HUES48 (cell line): ENCODE measurements around the gene EFCAB7.

ENCODE experiments used
- H3K27ac ChIP-seq: one replicate; pipeline ENCODE4 v1.7.0; 2013; ENCODE audit warnings: low read depth, low read length, inconsistent platforms
- H3K27me3 ChIP-seq: 2 replicates; pipeline ENCODE4 v1.6.1; 2013; ENCODE audit warnings: mild to moderate bottlenecking, low read length; ENCODE audit not compliant: control insufficient read depth, insufficient read depth
- H3K36me3 ChIP-seq: 2 replicates; pipeline ENCODE4 v1.6.1; 2013; ENCODE audit warnings: low read length; ENCODE audit not compliant: control insufficient read depth, insufficient read depth
- H3K4me1 ChIP-seq: 2 replicates; pipeline ENCODE4 v1.6.1; 2013; ENCODE audit warnings: mild to moderate bottlenecking, low read length; ENCODE audit not compliant: control insufficient read depth, insufficient read depth
- H3K4me3 ChIP-seq: 2 replicates; pipeline ENCODE4 v1.5.1; 2013; ENCODE audit warnings: mild to moderate bottlenecking, low read depth, low read length
- H3K9ac ChIP-seq: 2 replicates; pipeline ENCODE4 v1.6.1; 2013; ENCODE audit warnings: mild to moderate bottlenecking, low read depth, low read length, moderate library complexity
- H3K9me3 ChIP-seq: 2 replicates; pipeline ENCODE4 v1.6.1; 2013; ENCODE audit warnings: low read length; ENCODE audit not compliant: control insufficient read depth, insufficient read depth

EFCAB7 gene

GRCh38 chr1:63590166-63590560 is 66.8 kb downstream of the EFCAB7 start:
- Histone ChIP-seq H3K36me3 (no peaks in the 10 kb centered on the region), H3K9ac (no peak overlapping the region), H3K27me3 (peaks cover 11% of the 10 kb centered on the region; the same call in 1 of the 2 replicates), H3K4me3 (no peak overlapping the region), H3K9me3 (no peaks in the 10 kb centered on the region), H3K4me1 (peaks cover 7% of the 10 kb centered on the region), H3K27ac (no peak overlapping the region)

DNA sequence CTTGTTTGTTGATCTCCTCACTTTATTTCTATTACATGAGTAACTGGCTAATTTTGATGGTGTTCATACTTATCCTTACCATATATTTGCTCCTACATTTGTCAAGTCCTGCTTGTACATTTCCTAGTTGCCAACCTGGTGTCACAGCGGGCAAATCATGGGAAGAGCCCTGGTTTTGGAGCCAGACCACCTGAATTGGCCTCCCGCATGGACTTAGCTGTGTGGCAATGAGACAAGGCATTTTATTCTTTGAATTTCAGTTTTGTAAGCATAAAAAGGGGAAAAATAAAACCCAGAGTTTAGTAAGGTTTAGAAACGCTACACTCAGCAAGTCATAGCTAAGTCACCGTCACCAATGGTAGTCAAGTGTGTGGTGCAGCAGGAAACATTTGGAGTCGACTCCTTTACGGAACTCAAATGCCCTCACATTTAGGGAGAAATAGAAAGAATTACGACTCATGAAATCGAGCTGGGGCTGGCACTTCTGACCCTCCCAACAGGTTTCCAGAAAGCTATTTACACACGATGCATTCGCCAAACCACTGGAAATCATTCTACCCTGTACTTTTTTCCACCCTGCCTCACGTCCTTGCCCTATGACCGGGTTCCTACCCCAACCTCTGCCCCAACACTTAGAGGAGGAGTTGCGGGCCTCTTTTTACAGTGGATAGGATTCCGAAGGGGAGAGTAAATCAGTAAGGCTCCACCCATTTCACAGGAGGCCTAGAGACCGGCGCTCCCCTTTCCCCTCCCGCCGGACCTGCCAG is 69.4 kb downstream of the EFCAB7 start:
- Histone ChIP-seq H3K27me3 (peaks cover 11% of the 10 kb centered on the region; the same call in 1 of the 2 replicates), H3K9ac (no peak overlapping the region), H3K36me3 (no peaks in the 10 kb centered on the region), H3K4me1 (peaks cover 7% of the 10 kb centered on the region), H3K4me3 (peak overlapping the region; percentile 84), H3K27ac (no peak overlapping the region), H3K9me3 (no peaks in the 10 kb centered on the region)

DNA sequence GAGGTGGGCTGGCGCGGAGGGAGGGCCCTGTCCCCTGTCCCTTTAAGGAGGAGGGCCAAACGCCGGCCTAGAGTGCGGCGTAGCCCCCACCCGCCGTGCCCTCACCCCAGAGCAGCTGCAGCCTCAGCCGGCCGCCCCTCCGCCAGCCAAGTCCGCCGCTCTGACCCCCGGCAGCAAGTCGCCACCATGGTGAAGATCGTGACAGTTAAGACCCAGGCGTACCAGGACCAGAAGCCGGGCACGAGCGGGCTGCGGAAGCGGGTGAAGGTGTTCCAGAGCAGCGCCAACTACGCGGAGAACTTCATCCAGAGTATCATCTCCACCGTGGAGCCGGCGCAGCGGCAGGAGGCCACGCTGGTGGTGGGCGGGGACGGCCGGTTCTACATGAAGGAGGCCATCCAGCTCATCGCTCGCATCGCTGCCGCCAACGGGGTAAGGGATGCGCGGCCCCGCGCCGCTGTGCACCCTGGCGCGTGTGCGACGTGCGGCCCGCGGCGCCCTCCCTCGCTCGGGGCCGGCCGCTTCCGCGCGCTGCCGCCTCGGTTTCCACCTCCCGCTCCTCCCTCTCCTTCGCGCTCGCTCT is 70.1 kb downstream of the EFCAB7 start, which contains the start of gene PGM1:
Gene PGM1 (plus strand): TSS at position 109 of the 583 bp plus-strand sequence. CDS start 78 bp downstream, at position 187.
- H3K36me3 ChIP-seq = no peaks in the 10 kb centered on the region
- H3K9me3 ChIP-seq = no peaks in the 10 kb centered on the region
- H3K9ac ChIP-seq = peak within 1 kb of the TSS; percentile 54
- H3K4me1 ChIP-seq = peaks cover 7% of the 10 kb centered on the region
- peak within 1 kb of the TSS; percentile 65 for H3K27ac ChIP-seq
- H3K27me3 ChIP-seq = peaks cover 11% of the 10 kb centered on the region; the same call in 1 of the 2 replicates
- peak within 1 kb of the TSS; percentile 84 for H3K4me3 ChIP-seq

GRCh38 chr1:63593886-63594605 is 70.7 kb downstream of the EFCAB7 start:
- Histone ChIP-seq H3K9ac (peak overlapping the region; percentile 54), H3K9me3 (no peaks in the 10 kb centered on the region), H3K27me3 (peaks cover 11% of the 10 kb centered on the region; the same call in 1 of the 2 replicates), H3K4me1 (peaks cover 7% of the 10 kb centered on the region), H3K4me3 (peak overlapping the region; percentile 84), H3K27ac (peak overlapping the region; percentile 65), H3K36me3 (no peaks in the 10 kb centered on the region)

DNA sequence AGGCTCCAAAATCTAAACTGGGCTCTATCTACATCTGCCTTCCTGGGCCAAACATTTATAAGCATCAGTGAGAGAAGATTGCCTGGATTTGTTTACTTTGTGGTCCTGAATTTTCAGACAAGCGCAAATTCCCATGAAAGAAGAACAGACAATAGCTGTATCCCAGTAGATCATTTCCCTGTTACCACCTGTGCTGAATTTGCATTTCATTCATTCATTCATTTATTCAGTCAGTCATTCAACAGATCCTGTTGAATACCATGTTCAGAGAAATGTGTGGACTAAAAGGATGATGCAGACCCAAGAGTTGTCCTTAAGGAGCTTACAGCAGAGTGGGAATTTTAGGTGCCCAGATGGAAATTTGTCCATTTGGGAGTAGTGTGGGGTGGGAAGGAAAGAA is 72.1 kb downstream of the EFCAB7 start:
- Histone ChIP-seq H3K36me3 (no peaks in the 10 kb centered on the region), H3K9me3 (no peaks in the 10 kb centered on the region), H3K27me3 (peaks cover 11% of the 10 kb centered on the region; the same call in 1 of the 2 replicates), H3K4me1 (peaks cover 7% of the 10 kb centered on the region), H3K27ac (no peak overlapping the region), H3K4me3 (no peak overlapping the region), H3K9ac (no peak overlapping the region)

GRCh38 chr1:63599799-63600198 is 76.5 kb downstream of the EFCAB7 start:
- no peak overlapping the region for H3K9ac ChIP-seq
- no peaks in the 10 kb centered on the region for H3K9me3 ChIP-seq
- no peaks in the 10 kb centered on the region for H3K36me3 ChIP-seq
- peak overlapping the region; percentile 12 for H3K27ac ChIP-seq
- H3K27me3 ChIP-seq = no peaks in the 10 kb centered on the region
- peaks cover 8% of the 10 kb centered on the region for H3K4me1 ChIP-seq
- no peak overlapping the region for H3K4me3 ChIP-seq

DNA sequence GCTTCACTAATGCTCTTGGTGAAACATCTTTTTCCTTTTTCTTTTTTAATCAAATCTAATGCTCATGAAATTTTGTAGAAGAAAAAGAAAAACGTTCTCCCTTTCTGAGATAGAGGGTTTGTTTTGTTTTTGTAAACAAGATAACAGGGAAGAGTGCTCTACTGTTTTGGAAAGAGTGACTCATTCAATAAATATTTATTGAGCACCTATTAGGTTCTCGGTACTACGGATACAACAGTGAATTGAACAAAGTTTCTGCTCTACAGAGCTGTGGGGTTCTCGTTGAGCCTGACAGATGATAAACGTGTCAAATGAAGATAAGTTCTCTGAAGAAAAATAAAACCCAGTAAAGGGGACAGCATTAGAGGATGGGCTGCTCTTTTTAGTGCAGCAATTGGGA is 76.9 kb downstream of the EFCAB7 start:
- Histone ChIP-seq H3K4me1 (peaks cover 8% of the 10 kb centered on the region), H3K9me3 (no peaks in the 10 kb centered on the region), H3K27me3 (no peaks in the 10 kb centered on the region), H3K9ac (no peak overlapping the region), H3K36me3 (no peaks in the 10 kb centered on the region), H3K4me3 (no peak overlapping the region), H3K27ac (peak overlapping the region; percentile 12)

GRCh38 chr1:63601061-63601460 is 77.7 kb downstream of the EFCAB7 start:
- no peak overlapping the region for H3K9ac ChIP-seq
- no peaks in the 10 kb centered on the region for H3K27me3 ChIP-seq
- peaks cover 8% of the 10 kb centered on the region for H3K4me1 ChIP-seq
- H3K27ac ChIP-seq = peak overlapping the region; percentile 22
- no peak overlapping the region for H3K4me3 ChIP-seq
- H3K9me3 ChIP-seq = no peaks in the 10 kb centered on the region
- no peaks in the 10 kb centered on the region for H3K36me3 ChIP-seq

GRCh38 chr1:63601463-63601862 is 78.1 kb downstream of the EFCAB7 start:
- no peaks in the 10 kb centered on the region for H3K27me3 ChIP-seq
- H3K9ac ChIP-seq = no peak overlapping the region
- no peaks in the 10 kb centered on the region for H3K9me3 ChIP-seq
- H3K4me1 ChIP-seq = peaks cover 8% of the 10 kb centered on the region
- peak overlapping the region; percentile 22 for H3K27ac ChIP-seq
- no peaks in the 10 kb centered on the region for H3K36me3 ChIP-seq
- no peak overlapping the region for H3K4me3 ChIP-seq

DNA sequence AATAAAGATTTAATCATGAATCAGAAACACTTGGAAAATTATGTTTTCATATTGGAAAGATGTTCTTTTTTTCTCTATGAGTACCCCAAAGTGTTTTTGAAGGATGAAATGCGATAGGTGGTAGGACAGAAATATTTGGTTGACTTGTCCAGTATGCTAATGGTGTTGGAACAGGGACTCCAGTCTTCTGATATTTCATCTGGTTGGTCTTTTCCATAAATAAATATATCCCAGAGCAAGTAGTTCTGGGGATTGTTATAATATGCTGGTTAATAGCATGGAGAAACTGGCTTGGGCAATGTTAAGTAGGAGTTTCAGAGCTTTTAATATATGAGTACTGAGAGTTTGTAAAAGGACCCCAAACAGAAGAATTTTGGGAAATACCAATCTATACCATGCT is 78.6 kb downstream of the EFCAB7 start:
- no peak overlapping the region for H3K9ac ChIP-seq
- peaks cover 8% of the 10 kb centered on the region for H3K4me1 ChIP-seq
- H3K4me3 ChIP-seq = no peak overlapping the region
- no peaks in the 10 kb centered on the region for H3K9me3 ChIP-seq
- H3K27ac ChIP-seq = no peak overlapping the region
- no peaks in the 10 kb centered on the region for H3K36me3 ChIP-seq
- H3K27me3 ChIP-seq = no peaks in the 10 kb centered on the region

GRCh38 chr1:63602629-63603028 is 79.3 kb downstream of the EFCAB7 start:
- H3K9ac ChIP-seq = no peak overlapping the region
- no peak overlapping the region for H3K27ac ChIP-seq
- H3K27me3 ChIP-seq = no peaks in the 10 kb centered on the region
- H3K4me1 ChIP-seq = peaks cover 8% of the 10 kb centered on the region
- no peaks in the 10 kb centered on the region for H3K36me3 ChIP-seq
- H3K9me3 ChIP-seq = no peaks in the 10 kb centered on the region
- H3K4me3 ChIP-seq = no peak overlapping the region
